GM12878 (cell line): ENCODE measurements around the gene CD68. TPM values are rescaled to one million over a fixed set of nuclear protein-coding genes. Genes with fewer than 3 reads are reported as not detected.

Experiments
- BACH1 ChIP-seq: fragments of 450-650 bp; IDR thresholded peaks from 2 replicates; pipeline ENCODE4 v1.6.1; 2017; ENCODE audit warnings: mild to moderate bottlenecking, borderline replicate concordance
- CBX3 ChIP-seq: fragments of 200-600 bp; sonication (generic); IDR thresholded peaks from 2 replicates; pipeline ENCODE4 v1.6.1; 2016; ENCODE audit warnings: low read depth, borderline replicate concordance
- CEBPB ChIP-seq, 2 experiments: fragments of 150-350 bp in 1 of 2; IDR thresholded peaks; 2 replicates each; pipeline ENCODE4 v1.6.1; 2012 to 2014; ENCODE audit warnings: low read depth in 2 of 2, low read length in 2 of 2, borderline replicate concordance in 1 of 2, inconsistent platforms in 1 of 2
- IRF5 ChIP-seq: fragments of 450-650 bp; IDR thresholded peaks from 2 replicates; pipeline ENCODE4 v1.6.1; 2017; ENCODE audit warnings: borderline replicate concordance
- MTA3 ChIP-seq: IDR thresholded peaks from 2 replicates; pipeline ENCODE4 v1.6.1; 2012; ENCODE audit warnings: low read length, inconsistent platforms, borderline replicate concordance
- PBX3 ChIP-seq: IDR thresholded peaks from 2 replicates; pipeline ENCODE4 v1.6.1; 2011; ENCODE audit warnings: mild to moderate bottlenecking, low read depth, low read length, moderate library complexity; ENCODE audit not compliant: insufficient replicate concordance
- SIN3A ChIP-seq: IDR thresholded peaks from 2 replicates; pipeline ENCODE4 v1.6.1; 2012; ENCODE audit warnings: low read depth, low read length, improper control_type of control experiment
- SKIL ChIP-seq: fragments of 450-650 bp; IDR thresholded peaks from 2 replicates; pipeline ENCODE4 v1.6.1; 2017; ENCODE audit warnings: mild to moderate bottlenecking, low read depth, inconsistent platforms; ENCODE audit not compliant: poor library complexity, severe bottlenecking
- TCF3 ChIP-seq: IDR thresholded peaks from 2 replicates; pipeline ENCODE4 v1.6.1; 2012; ENCODE audit warnings: low read depth, mild to moderate bottlenecking, low read length, borderline replicate concordance; ENCODE audit not compliant: insufficient read depth
- YBX1 ChIP-seq: fragments of 450-650 bp; IDR thresholded peaks from 2 replicates; pipeline ENCODE4 v1.6.1; 2016; ENCODE audit warnings: antibody characterized with exemption
- YY1 ChIP-seq: IDR thresholded peaks from 2 replicates; pipeline ENCODE4 v1.6.1; 2011; ENCODE audit warnings: low read depth, mild to moderate bottlenecking, low read length
- polyA plus RNA-seq, 11 experiments: library from polyadenylated mRNA; depleted of rRNA in 4 of 11; unstranded in 6 of 11; stranded (reverse) in 5 of 11; fragments of >200 nt; fragmentation: Nextera tagmentation in 4 of 11; fragmentation: Illumina TruSeq in 1 of 11; extraction: Ambion mirVana in 4 of 11; extraction: Trizol in 1 of 11; gene quantifications; 1 replicate in 1 of 11; 2 replicates in 10 of 11; pipeline versions ENCODE4 v1.2.1 to v1.2.3, GENCODE V29; 2011 to 2016; ENCODE audit warnings: inconsistent platforms in 2 of 11, missing spikeins in 2 of 11, low read depth in 1 of 11
- total RNA-seq, 4 experiments: library from RNA; depleted of rRNA in 3 of 4; stranded (reverse); fragments of >200 nt in 3 of 4; fragmentation: Illumina TruSeq in 1 of 4; extraction: Trizol in 1 of 4; gene quantifications; 2 replicates each; pipeline versions ENCODE4 v1.2.1 to v1.2.3, GENCODE V29; 2013 to 2021

Gene CD68
- total and polyA plus RNA-seq, 10 of the 15 experiments (the other 5 are each of a cell fraction or from before 2014, with no cell fraction given), result 2.6 to 6.9 (median 3.8) TPM

- TF ChIP-seq IRF5, result no peak
- TF ChIP-seq CBX3, result no peak
- TF ChIP-seq PBX3, result peak; percentile 66
- TF ChIP-seq SKIL, result no peak
- TF ChIP-seq BACH1, result 0 out of 2 replicates have a peak, but pooled peaks have one; percentile 56
- no peak for TF ChIP-seq YY1
- no peak for TF ChIP-seq YBX1
- TF ChIP-seq CEBPB (IDR thresholded peaks at IDR 0.05; ENCODE audit: borderline replicate concordance in 1 of 2, low read depth in 2 of 2, low read length in 2 of 2), result no peak
- TF ChIP-seq SIN3A, result no peak
- TF ChIP-seq MTA3, result no peak
- peak; percentile 91 for TF ChIP-seq TCF3
- TF ChIP-seq, all 136 proteins: peak for 29
These were observed 48.0 kb downstream of the CD68 start, which contains the start of gene SAT2 (continued) for GRCh38 chr17:7627250-7628121.
